NCI-H2227 (cell line): ENCODE results near the gene ZNF605.
"Not testable (repeated sequence)": the region's sequence is repeated elsewhere in the genome, so short reads cannot be mapped to it uniquely, and the experiment has no call there.

Experiments
- DNase-seq: peaks from one replicate; lab custom pipeline; 2025; ENCODE audit not compliant: unreplicated experiment; lab: John Stamatoyannopoulos, UW

The ZNF605 gene

GRCh38 chr12:132949936-132950837, 5.9 kb downstream of the ZNF605 start:
- DNase-seq: no peak

DNA sequence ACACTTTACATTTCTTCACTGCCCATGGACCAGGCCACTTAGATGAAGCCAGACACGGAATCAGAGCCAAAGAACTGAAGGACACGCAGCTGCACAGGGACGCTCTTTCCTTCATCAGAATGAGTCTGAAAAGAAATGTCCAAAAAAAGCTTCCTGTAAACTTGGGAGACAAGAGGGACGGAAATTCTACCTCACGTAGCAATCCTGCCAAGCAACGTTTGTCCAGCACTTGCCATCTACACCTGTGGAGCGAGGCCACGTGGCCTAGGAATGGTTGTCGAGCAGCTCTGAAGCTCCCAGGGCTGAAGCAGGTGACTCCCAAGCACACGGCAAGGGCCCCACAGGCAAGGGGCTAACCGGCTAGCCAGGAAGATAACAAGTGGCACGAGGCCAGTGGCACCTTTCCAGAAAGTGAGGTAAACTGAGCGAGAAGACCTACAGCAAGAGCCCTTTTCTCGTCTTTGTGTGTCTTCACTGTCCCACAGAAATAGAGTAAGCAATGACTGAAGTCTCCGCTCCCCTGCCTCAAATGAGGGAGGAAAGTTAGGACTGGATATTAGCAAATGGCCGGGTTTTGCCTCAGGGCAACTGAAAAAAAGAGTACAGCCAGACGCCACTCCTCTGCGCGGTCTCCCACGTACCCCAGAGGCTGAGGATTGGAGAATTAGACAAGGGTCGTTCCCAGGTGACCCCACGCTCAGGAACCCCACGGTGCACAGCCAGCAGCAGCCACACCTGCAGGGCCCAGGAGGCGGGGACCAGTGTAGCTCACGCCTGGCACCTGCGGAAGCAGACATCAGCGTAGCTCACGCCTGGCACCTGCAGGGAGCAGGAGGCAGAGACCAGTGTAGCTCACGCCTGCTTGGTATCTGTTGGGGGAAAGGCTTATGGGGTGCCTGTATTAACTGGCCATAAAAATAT, 7.7 kb downstream of the ZNF605 start:
- no peak for DNase-seq

DNA sequence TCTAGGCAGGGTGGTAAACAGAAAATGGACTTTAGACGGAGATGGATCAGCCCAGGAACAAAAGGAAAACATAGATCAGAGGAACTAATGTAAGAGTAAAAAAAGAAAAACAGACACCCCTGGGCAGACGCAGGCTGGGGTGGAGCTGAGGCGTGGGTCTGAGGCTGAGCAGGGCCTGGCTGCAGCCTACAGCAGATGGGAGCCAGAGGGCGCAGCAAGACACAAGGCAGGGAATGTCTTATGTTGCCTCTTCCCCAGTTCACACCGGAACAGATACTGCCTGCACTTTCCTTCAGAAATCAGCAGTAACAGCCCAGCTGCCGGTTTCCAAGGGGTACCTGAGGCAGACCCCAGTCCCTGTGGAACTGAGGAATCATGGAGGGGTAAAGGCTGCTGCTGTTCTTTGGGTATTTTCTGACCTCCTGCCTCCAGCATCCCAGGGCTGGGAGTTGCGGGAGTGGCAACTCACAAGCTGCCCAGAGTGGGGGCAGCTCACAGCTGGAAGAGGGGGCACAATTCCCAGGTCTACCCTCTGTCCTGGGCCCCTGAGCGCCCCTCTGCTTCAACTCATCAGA, 9.8 kb downstream of the ZNF605 start:
- DNase-seq: no peak

DNA sequence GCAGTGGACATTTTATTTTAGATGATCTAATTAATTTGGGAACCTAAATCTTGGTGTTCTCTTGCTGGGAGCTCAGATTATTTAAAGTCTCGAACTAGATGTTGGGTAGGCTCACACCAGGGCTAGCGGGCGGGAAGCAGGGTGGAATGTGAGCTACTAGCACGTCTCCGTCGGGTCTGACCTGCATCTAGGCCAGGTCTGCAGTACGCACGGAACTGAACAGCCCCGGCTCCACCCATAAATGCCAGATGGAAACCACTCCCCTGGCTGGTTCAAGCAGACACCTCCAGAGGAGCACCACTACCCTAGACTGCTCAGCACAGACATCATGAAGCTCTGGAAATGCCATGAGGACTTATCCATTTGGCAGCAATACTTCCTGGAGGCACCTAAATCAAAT, 10.3 kb downstream of the ZNF605 start:
- no peak for DNase-seq

GRCh38 chr12:132942611-132943010, 13.5 kb downstream of the ZNF605 start:
- DNase-seq: no peak

DNA sequence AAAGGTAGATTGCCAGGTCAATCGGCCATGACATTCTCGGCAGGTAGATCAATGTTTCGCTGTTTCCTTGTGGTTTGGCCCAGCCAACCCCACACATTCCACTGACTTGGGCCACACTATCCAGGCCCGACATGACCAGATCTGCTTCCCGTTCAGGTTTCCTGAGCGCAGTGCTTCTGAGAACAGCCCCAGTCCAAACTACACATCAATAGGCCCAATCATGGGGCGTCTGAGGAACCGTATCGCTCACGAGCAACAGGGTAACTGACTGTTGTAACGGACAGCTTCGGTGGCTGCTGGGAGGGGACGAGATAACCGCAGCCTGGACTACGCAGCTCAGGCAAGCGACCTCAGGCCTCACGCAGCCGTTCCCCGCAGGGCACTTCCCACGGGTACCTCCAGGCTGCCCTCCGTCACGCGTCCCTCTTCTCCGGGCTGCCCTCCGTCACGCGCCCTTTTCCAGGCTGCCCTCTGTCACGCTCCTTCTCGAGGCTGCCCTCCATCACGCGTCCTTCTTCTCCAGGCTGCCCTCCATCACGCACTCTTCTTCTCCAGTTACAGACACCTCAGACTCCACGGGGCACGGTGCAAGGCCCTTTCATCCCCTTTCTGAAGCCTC, 14.7 kb downstream of the ZNF605 start:
- DNase-seq: no peak

DNA sequence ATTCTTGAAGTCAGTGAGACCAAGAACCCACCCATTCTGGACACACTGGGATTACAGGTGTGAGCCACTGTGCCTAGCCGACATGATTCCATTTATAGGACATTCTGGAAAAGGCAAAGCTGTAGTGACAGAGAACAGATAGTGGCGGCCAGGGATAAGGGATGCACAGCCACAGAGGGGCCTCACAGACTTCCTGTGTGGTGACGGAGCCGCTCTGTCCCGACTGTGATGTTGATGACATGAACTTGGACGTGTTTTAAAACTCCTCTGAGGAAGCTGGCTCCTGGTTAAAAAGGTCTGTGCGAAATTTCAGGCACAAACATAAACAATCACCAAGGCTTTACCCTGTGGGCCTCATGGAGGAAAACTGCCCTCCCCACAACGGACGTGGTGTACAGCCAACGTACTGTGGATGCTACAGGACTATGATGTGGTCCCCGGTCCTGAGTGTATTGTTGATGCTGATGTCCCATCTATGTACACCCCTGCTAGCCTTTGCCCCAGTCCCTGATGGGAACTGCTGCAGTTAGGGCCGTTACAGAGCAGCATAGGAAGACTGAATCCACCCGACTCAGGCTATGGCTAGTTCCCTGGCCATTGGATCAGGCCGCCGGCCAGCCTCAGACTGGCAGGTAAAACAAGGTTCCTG, 15.9 kb downstream of the ZNF605 start:
- DNase-seq: no peak

GRCh38 chr12:132938807-132939206, 17.3 kb downstream of the ZNF605 start:
- not testable (repeated sequence) for DNase-seq

GRCh38 chr12:132937476-132937875, 18.6 kb downstream of the ZNF605 start:
- no peak for DNase-seq

GRCh38 chr12:132936921-132937320, 19.2 kb downstream of the ZNF605 start:
- DNase-seq: not testable (repeated sequence)

- DNase-seq: no peak
Observed at GRCh38 chr12:132936163-132936562, 19.9 kb downstream of the ZNF605 start.

DNA sequence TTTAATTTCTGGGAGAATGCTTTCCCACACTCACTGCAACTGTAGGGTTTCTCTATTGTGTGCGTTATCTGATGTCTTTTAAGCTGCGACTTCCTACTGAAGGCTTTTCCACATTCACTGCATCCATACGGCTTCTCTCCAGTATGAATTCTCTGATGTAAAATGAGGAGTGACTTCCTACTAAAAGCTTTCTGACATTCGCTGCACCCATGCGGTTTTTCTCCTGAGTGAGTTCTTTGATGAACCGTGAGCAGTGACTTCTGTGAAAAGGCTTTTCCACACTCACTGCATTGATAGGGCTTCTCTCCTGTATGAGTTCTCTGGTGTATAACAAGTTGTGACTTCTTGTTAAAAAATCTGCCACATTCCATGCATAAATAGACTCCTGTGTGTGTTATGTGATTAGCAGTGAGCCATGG, 29.7 kb downstream of the ZNF605 start:
- no peak for DNase-seq

GRCh38 chr12:132925597-132926414, 30.3 kb downstream of the ZNF605 start:
- DNase-seq: no peak

GRCh38 chr12:132924356-132924755, 31.8 kb downstream of the ZNF605 start:
- DNase-seq: no peak

DNA sequence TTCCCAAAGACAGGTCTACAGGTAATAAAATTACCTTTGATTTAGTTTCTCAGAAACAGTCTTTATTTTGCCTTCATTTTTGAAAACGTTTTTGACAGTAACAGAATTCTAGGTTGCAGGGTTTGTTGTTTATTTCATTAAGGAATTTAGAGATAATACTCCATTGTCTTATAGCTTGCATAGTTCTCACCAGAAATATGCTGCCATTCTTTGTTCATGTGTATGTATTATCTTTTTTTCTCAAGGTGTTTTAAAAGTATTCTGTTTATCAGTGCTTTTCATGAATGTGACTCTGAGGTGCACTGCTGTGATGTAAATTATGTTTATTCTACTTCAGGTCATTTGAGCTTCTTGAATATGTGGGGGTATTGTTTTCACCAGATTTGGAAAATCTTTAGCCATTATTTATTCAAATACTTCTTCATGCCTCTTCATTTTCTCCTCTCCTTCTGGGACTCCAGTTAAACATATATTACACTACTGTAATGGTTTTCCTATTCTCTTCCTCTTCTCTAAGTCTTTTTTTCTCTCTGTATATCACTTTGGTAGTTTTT, 32.7 kb downstream of the ZNF605 start:
- DNase-seq: no peak

DNA sequence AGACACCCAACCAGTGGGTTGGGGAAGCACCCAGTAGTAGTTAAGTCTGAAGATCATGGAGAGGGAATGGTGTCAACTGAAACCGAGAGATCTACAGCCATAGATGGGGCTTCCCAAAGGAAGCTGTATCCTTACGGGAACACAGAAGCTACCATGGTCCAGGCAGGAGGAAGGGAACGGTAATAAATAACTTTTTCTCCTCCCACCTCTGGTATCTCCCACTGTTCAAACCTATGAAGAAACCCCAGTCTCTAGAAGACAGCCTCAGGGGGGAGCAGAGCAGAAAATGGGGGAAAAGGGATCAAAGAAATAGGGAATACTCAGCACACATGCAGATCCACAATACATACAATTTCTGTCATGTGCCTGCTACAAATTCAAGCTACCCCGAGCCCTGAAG, 33.4 kb downstream of the ZNF605 start:
- no peak for DNase-seq

- no peak for DNase-seq
Observed at GRCh38 chr12:132921685-132922084, 34.4 kb downstream of the ZNF605 start.

GRCh38 chr12:132918680-132919079, 37.4 kb downstream of the ZNF605 start:
- DNase-seq: no peak

DNA sequence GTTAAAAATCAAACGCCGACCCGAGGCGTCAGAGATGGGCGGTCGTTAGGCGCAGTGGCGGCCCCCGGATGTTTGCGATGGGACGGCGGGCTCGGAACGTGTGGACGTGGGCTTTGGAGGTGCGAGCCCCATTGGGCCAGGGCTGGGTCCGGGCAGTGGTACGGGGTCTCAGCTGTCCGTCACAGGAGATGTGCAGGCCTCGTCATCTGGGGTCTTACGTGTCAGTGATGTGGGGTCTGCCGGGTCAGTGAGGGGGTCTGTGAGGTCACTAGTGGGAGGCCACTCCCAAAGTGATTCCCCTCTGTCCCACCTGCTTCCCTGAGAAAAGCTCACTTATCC, 47.1 kb downstream of the ZNF605 start:
- no peak for DNase-seq
